ENCODE measurements around the gene UBE2G1.

DNA sequence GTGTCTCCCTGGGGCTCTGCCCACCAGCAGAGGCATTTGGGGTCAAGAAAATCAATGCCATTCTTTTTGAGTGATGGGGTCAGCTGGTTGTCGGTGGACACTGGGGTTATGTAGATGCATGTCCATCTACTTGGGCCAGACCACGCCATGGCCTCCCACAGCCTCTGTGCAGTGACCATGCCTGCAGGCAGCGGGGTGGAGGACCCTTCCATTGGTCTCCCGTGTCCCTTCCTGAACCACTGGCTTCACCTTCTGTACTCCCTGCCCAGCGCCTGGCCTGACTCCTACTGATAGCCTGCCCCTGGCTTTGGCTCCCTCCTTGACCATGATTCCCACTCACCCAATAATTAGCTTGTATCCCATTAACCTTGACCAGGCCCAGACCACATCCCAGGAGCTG, 39.2 kb upstream of the UBE2G1 start:
- TF ChIP-seq, protein P1, sequence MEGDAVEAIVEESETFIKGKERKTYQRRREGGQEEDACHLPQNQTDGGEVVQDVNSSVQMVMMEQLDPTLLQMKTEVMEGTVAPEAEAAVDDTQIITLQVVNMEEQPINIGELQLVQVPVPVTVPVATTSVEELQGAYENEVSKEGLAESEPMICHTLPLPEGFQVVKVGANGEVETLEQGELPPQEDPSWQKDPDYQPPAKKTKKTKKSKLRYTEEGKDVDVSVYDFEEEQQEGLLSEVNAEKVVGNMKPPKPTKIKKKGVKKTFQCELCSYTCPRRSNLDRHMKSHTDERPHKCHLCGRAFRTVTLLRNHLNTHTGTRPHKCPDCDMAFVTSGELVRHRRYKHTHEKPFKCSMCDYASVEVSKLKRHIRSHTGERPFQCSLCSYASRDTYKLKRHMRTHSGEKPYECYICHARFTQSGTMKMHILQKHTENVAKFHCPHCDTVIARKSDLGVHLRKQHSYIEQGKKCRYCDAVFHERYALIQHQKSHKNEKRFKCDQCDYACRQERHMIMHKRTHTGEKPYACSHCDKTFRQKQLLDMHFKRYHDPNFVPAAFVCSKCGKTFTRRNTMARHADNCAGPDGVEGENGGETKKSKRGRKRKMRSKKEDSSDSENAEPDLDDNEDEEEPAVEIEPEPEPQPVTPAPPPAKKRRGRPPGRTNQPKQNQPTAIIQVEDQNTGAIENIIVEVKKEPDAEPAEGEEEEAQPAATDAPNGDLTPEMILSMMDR (IDR thresholded peaks at IDR 0.05; ENCODE audit: poor library complexity, severe bottlenecking) = no peak
- no peak for TF ChIP-seq POLR2AphosphoS5 (IDR thresholded peaks at IDR 0.05)
- no peak for TF ChIP-seq TAF1 (IDR thresholded peaks at IDR 0.05; ENCODE audit: low read depth)
- no peak for TF ChIP-seq RAD21 (conservative IDR thresholded peaks at IDR 0.05)

Measured in neural cell (in vitro differentiated cells).